Gastrocnemius medialis (tissue), 4 donors: Measurements from ENCODE around the gene PDE9A. TPM values are rescaled to one million over a fixed set of nuclear protein-coding genes. Genes with fewer than 3 reads are reported as not detected.

ENCODE experiments used
- ATAC-seq, 2 donors: fragments of 150-250 bp; one replicate each; pipeline ENCODE4 v1.9.1; 2016
- DNase-seq, 2 donors: peaks; one replicate each; pipeline ENCODE4 v3.0.0-alpha.2; 2019
- H3K27ac ChIP-seq, 4 donors: fragments of 200-600 bp; sonication (generic); 1 replicate in 1 of 4; 2 replicates in 3 of 4; pipeline ENCODE4 v1.5.1; 2016 to 2018; ENCODE audit warnings: mild to moderate bottlenecking in 2 of 4, moderate library complexity in 1 of 4
- H3K27me3 ChIP-seq, 3 donors: fragments of 200-600 bp; sonication (generic) in 2 of 3; 1 replicate in 1 of 3; 2 replicates in 2 of 3; pipeline versions ENCODE4 v1.5.1 to v1.6.0; 2016 to 2019; ENCODE audit warnings: mild to moderate bottlenecking in 1 of 3, moderate library complexity in 1 of 3
- H3K36me3 ChIP-seq, 2 donors: fragments of 200-600 bp; sonication (generic) in 1 of 2; one replicate each; pipeline ENCODE4 v1.5.1; 2017 to 2018
- H3K4me1 ChIP-seq, 2 donors: fragments of 200-600 bp; sonication (generic) in 1 of 2; one replicate each; pipeline ENCODE4 v1.5.1; 2016 to 2017; ENCODE audit warnings: mild to moderate bottlenecking in 2 of 2
- H3K4me3 ChIP-seq, 4 donors: fragments of 200-600 bp; sonication (generic) in 3 of 4; 1 replicate in 1 of 4; 2 replicates in 3 of 4; pipeline ENCODE4 v1.5.1; 2016 to 2019; ENCODE audit warnings: mild to moderate bottlenecking in 2 of 4
- H3K9me3 ChIP-seq, 3 donors: fragments of 200-600 bp; sonication (generic) in 2 of 3; 1 replicate in 1 of 3; 2 replicates in 2 of 3; pipeline ENCODE4 v1.5.1; 2016 to 2019
- CTCF ChIP-seq, 5 experiments: fragments of 450-650 bp in 3 of 5; fragments of 200-600 bp in 2 of 5; sonication (generic) in 2 of 5; IDR thresholded peaks in 4 of 5; conservative IDR thresholded peaks in 1 of 5; 1 replicate in 4 of 5; 2 replicates in 1 of 5; pipeline ENCODE4 v1.5.1; 2016 to 2019; ENCODE audit warnings: antibody characterized with exemption in 5 of 5, mild to moderate bottlenecking in 3 of 5, moderate library complexity in 3 of 5
- POLR2A ChIP-seq, 2 donors: fragments of 450-650 bp; IDR thresholded peaks; one replicate each; pipeline ENCODE4 v1.6.1; 2017; ENCODE audit warnings: antibody characterized with exemption in 2 of 2, mild to moderate bottlenecking in 2 of 2, moderate library complexity in 2 of 2
- in situ Hi-C, 4 donors: fragments of 200-750 bp; cut with MboI; loops; one replicate each; pipeline versions ENCODE4 v1.15.0 to v1.8.0; 2017; ENCODE audit warnings: low sequenced_read_pairs in 4 of 4
- intact Hi-C: fragments of 100-400 bp; cut with DNase I; formaldehyde crosslinking; loops from one replicate; pipeline ENCODE4 v1.15.1; 2023; ENCODE audit warnings: low total_unique reads
- total RNA-seq, 4 donors: library from RNA; depleted of rRNA; stranded (reverse); fragments of >200 nt; gene quantifications; one replicate each; pipeline versions ENCODE4 v1.1.0 to v1.2.3, GENCODE V29; 2016

The PDE9A gene
- total RNA-seq, 4 donors from 2014 or later: 1.4 to 4.5 (median 1.8) TPM

- Histone ChIP-seq H3K36me3 (no peaks in the 10 kb centered on the region), H3K4me3 (no peak overlapping the region), H3K27me3 (peaks cover 0 to 3% (median 0%) of the 10 kb centered on the region in 3 donors), H3K27ac (no peak overlapping the region), H3K9me3 (no peaks in the 10 kb centered on the region), H3K4me1 (no peaks in the 10 kb centered on the region)
- intact Hi-C loops (no loop called here), in situ Hi-C loops (loop anchor here in 3 of 4 donors (5.0 to 25.0 kb wide), 4 partner anchors 203 to 503 kb away; partner anchors contain the start of gene TFF3 (in 1 of the 3))
- TF ChIP-seq POLR2A (IDR thresholded peaks at IDR 0.05): no peak
- no peak for TF ChIP-seq CTCF (IDR thresholded peaks at IDR 0.05 in 4 of 5, conservative IDR thresholded peaks at IDR 0.05 in 1 of 5)
- DNase-seq (no peak), ATAC-seq (no peak)
Observed at GRCh38 chr21:42815217-42815616, 161.8 kb downstream of the PDE9A start.

- Histone ChIP-seq H3K36me3 (no peaks in the 10 kb centered on the region), H3K4me3 (no peak overlapping the region), H3K9me3 (no peaks in the 10 kb centered on the region), H3K27me3 (peaks cover 0 to 4% (median 0%) of the 10 kb centered on the region in 3 donors), H3K27ac (no peak overlapping the region), H3K4me1 (no peaks in the 10 kb centered on the region)
- DNase-seq (peak in 1 of 2 donors; percentile 37), ATAC-seq (no peak)
- intact Hi-C loops (loop anchor here (2.0 kb wide), 1 partner anchor 166 kb away; the partner anchor contains the start of gene PDE9A), in situ Hi-C loops (loop anchor here in 3 of 4 donors (5.0 to 25.0 kb wide), 4 partner anchors 206 to 506 kb away; partner anchors contain the start of gene TFF3 (in 1 of the 3))
- TF ChIP-seq CTCF (IDR thresholded peaks at IDR 0.05 in 4 of 5, conservative IDR thresholded peaks at IDR 0.05 in 1 of 5) (peak; percentile 49 to 76 (median 69)), POLR2A (IDR thresholded peaks at IDR 0.05) (no peak)
Observed at GRCh38 chr21:42818328-42818749, 164.9 kb downstream of the PDE9A start.

- TF ChIP-seq CTCF (IDR thresholded peaks at IDR 0.05 in 4 of 5, conservative IDR thresholded peaks at IDR 0.05 in 1 of 5): no peak
- no peak for TF ChIP-seq POLR2A (IDR thresholded peaks at IDR 0.05)
- no peak overlapping the region for H3K27ac ChIP-seq
- no peaks in the 10 kb centered on the region for H3K9me3 ChIP-seq
- DNase-seq: no peak
- ATAC-seq: no peak
- intact Hi-C loops: loop anchor here (2.0 kb wide), 1 partner anchor 167 kb away; the partner anchor contains the start of gene PDE9A
- H3K36me3 ChIP-seq: no peaks in the 10 kb centered on the region
- H3K4me1 ChIP-seq: no peaks in the 10 kb centered on the region
- in situ Hi-C loops: loop anchor here in 3 of 4 donors (5.0 to 25.0 kb wide), 4 partner anchors 208 to 508 kb away; partner anchors contain the start of gene TFF3 (in 1 of the 3)
- H3K27me3 ChIP-seq: peaks cover 0 to 14% (median 0%) of the 10 kb centered on the region in 3 donors
- no peak overlapping the region for H3K4me3 ChIP-seq
Observed at GRCh38 chr21:42819861-42820615, 166.6 kb downstream of the PDE9A start.

GRCh38 chr21:42820616-42821465 is 167.4 kb downstream of the PDE9A start:
- DNase-seq (no peak), ATAC-seq (no peak)
- Histone ChIP-seq H3K27ac (no peak overlapping the region), H3K9me3 (no peaks in the 10 kb centered on the region), H3K4me3 (no peak overlapping the region), H3K4me1 (no peaks in the 10 kb centered on the region), H3K27me3 (peaks cover 0 to 14% (median 0%) of the 10 kb centered on the region in 3 donors), H3K36me3 (no peaks in the 10 kb centered on the region)
- intact Hi-C loops: no loop called here
- TF ChIP-seq POLR2A (IDR thresholded peaks at IDR 0.05) (no peak), CTCF (IDR thresholded peaks at IDR 0.05 in 4 of 5, conservative IDR thresholded peaks at IDR 0.05 in 1 of 5) (no peak)
- in situ Hi-C loops: loop anchor here in 2 of 4 donors (25.0 kb wide), 3 partner anchors 209 to 509 kb away; partner anchors contain the start of gene TFF3 (in 1 of the 2)

Other genes starting within 250 kb of the PDE9A start
- under 1 TPM in 1 of 4 donors, not detected in 3; 0.41 TPM for gene UBASH3A, start 249.7 kb upstream of the PDE9A start, total RNA-seq
- gene RSPH1, start 157.4 kb upstream of the PDE9A start, total RNA-seq: under 1 TPM in 1 of 4 donors, not detected in 3; 0.29 TPM
- 10 to 100 TPM in 2 of 4 donors, 1 to 10 TPM in 2; 8.3 to 16.1 (median 12.4) TPM for gene SLC37A1, start 139.8 kb upstream of the PDE9A start, total RNA-seq
- 10 to 100 TPM in 1 of 4 donors, 1 to 10 TPM in 3; 1.9 to 13.3 (median 4.4) TPM for gene WDR4, start 225.9 kb downstream of the PDE9A start, total RNA-seq
- 100 to 1,000 TPM in 1 of 4 donors, 10 to 100 TPM in 3; 96.4 to 109 (median 97.7) TPM for gene NDUFV3, start 239.7 kb downstream of the PDE9A start, total RNA-seq